OCI-LY3 (cell line): ENCODE data around the gene LRRC7.

Experiments used
- CTCF ChIP-seq: fragments of 200-600, 300-600 bp; sonication (generic); IDR thresholded peaks from 2 replicates; pipeline ENCODE4 v1.5.1; 2014; ENCODE audit warnings: antibody characterized with exemption, low read length, low read depth
- EZH2phosphoT487 ChIP-seq: fragments of 200-600 bp; shearing (Covaris generic); IDR thresholded peaks from 2 replicates; pipeline ENCODE4 v1.6.1; 2018; ENCODE audit warnings: antibody characterized with exemption, mixed run types, low read depth

GRCh38 chr1:70038025-70038424, 470.3 kb downstream of the LRRC7 start:
- TF ChIP-seq CTCF: no peak
- TF ChIP-seq EZH2phosphoT487: no peak
